Astrocyte of the hippocampus (primary cell): ENCODE measurements around the gene ECHDC3.

Experiments used
- DNase-seq: peaks from one replicate; pipeline ENCODE4 v3.0.0; 2011; ENCODE audit warnings: low read depth, low spot score

ECHDC3 gene

GRCh38 chr10:11746883-11747539, 4.8 kb downstream of the ECHDC3 start:
- peak; percentile 22 for DNase-seq

DNA sequence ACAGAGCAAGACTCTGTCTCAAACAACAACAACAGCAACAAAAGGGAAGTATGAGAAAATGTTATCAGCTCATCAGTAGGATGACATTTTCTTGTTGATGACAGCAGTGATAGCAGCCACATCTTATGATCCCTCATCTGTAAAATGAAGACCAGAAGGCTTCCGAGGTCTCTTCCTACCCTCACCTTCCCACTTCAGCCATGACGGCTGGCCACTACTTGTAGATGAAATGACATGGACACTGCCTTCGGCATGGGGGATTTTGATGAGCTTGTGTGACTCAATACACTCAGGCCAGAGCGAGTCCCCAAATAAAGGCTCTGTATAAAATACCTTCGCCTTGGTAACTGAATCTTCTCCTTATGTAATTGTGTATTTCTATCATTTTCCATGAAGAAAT, 6.7 kb downstream of the ECHDC3 start:
- DNase-seq = no peak

- DNase-seq = no peak
These were observed 8.2 kb downstream of the ECHDC3 start for GRCh38 chr10:11750420-11750819.

DNA sequence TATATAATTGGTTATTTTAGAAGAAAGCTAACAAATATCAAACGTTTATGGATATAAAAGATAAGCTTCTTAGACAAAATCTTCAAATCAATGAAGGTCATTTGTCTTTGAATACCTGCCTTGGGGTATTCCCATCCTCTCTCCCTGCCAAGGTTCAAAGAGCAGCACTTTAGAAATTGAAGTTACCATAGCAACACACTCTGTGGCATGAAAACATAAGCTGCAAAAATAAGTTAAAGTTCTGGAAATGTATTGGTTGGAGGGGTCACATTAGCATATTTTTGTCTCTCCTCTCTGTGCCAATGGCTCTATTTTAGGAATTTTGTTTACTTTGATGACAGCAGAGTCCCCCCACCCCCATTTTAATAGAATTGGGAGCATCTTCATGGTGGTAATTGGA, 12.0 kb downstream of the ECHDC3 start:
- no peak for DNase-seq

DNA sequence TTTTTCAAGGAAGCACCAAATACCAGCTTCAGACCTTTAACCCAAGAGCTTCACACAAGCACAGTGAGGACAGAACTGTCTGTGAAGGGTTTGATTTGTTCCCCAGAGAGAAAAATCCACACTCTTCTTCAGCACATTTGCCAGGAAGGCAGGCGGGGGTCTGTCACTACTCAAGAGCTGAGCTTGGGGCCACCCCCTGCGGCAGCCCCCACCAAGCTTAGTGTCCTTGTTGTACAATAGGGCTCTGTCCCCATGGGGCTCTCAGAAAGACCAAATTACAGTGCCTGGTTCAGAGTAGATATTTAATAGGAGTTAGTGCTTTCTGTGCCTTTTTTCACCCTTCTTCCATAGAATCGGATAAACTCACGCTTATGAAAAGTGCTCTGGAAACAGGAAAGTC, 12.4 kb downstream of the ECHDC3 start:
- no peak for DNase-seq

DNA sequence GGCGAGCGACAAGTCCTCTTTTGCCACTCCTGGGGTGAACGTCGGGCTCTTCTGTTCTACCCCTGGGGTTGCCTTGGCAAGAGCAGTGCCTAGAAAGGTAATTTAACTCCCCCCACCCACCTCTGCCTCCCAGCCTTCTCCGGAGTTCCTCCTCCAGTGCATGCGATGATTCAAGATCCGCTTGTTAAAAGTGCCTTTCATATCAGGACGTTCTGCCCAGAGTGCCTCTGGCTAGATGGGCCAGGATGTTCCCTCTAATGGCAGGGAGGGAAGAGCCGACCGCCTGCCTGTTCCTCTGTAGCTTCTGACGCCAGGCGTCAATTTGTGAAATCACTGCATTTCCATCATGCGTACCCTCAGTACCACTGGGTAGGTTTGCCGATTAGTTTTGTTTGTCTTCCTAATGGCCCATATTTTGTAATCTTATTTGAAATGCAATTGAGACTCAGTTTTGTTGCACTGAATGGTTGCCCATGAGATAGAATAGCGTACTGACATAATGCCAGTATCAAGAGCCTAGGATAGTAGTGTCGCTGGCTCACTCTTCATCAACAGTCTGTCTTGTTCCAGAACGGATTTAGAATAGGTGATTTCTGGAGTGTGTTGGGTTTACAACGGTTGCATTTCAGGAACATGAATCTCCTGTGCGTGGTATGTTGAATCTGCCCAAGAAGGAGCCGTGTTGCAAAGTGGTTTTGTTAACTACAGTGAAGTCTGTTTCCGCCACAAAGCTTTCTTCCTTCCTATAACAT, 13.5 kb downstream of the ECHDC3 start:
- DNase-seq = no peak

- DNase-seq = no peak
These were observed 14.7 kb downstream of the ECHDC3 start for GRCh38 chr10:11756766-11757315.

DNA sequence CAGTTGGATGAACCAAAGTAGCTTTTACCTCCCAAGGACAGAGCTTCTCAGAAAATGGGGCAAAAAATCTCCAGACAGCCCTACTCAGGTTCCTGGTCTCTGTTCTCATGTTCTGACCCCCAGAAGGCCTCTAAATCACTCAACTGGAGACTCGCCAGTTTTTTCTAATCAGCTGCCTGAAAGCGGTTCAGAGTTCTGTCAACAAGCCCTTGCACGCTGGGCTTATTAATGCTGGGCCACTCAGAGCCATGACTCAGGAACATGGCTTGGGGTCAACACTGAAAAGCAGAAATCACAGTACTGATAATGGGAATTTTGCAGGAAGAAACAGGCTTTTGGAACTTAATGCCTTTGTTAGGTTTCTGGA, 15.3 kb downstream of the ECHDC3 start:
- DNase-seq = peak; percentile 94

GRCh38 chr10:11757821-11758463, 15.8 kb downstream of the ECHDC3 start:
- DNase-seq = peak; percentile 92

DNA sequence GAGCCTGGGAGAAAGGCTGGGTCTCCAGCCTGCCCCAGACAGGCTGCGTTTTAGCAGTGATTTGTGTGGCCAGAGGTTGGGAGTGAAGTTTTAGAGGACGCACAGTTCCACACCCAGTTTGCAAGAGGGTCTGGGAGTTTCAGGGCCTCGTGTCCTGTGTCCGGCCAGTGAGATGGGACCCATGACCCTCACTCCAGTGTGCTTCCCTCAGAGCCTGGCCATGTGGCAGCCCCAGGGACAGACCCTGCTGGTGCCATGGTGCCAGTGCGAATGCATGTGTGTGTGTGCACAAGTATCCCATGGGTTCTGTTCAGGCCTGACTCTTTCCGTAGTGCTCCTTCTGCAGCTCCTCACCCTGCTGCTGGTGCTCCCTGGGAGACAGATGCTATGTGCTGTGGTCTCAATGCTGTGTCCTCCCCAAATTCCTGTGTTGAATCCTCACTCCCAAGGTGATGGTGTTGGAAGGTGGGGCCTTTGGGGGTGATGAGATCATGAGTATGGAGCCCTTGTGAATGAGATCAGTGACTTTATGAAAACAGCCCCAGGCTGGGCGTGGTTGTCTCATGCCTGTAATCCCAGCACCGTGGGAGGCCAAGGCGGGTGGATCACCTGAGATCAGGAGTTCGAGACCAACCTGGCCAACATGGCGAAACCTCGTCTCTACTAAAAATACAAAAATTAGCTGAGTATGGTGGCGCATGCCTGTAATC, 16.5 kb downstream of the ECHDC3 start:
- no peak for DNase-seq

- DNase-seq = no peak
These were observed 17.2 kb downstream of the ECHDC3 start for GRCh38 chr10:11759347-11759746.

DNA sequence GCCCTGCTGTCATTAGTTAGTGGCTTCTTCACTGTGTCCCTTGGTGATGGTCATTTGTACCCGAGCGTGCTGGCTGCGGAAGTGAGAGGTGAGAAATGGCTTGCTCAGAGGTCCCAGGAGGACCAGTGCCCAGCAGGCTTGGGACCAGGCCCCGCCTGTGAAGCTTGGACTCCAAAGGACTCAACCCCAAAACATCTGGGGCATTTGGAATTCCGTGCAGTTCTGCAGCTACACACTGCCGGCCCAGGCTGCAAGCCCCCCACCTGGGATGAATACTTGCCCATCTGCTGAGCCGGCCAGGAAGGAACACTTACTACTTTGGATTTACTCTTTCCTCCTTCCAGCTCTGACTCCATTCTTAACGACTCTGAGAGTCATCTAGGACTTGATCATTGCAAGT, 18.0 kb downstream of the ECHDC3 start:
- no peak for DNase-seq

DNA sequence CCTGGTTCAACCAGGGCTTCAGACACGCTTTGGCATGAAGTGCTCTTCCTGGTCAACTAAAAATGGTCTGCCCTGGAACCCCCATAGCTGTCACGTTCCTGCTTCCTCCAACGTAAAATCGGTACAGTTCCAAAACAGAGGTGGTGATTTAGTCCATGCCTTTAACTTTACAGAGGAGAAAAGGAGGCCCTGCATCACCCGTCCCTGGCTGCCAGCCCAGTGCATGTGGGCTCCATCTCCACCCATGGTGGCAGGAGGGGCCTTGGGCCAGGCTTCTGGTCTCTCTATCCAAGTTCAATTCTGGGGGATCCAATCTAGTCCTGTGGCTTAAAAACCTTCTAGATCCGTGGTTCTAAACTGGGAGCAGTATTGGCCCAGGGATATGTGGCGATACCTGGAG, 18.7 kb downstream of the ECHDC3 start:
- DNase-seq = peak; percentile 32

GRCh38 chr10:11761431-11761830, 19.2 kb downstream of the ECHDC3 start:
- DNase-seq = no peak

DNA sequence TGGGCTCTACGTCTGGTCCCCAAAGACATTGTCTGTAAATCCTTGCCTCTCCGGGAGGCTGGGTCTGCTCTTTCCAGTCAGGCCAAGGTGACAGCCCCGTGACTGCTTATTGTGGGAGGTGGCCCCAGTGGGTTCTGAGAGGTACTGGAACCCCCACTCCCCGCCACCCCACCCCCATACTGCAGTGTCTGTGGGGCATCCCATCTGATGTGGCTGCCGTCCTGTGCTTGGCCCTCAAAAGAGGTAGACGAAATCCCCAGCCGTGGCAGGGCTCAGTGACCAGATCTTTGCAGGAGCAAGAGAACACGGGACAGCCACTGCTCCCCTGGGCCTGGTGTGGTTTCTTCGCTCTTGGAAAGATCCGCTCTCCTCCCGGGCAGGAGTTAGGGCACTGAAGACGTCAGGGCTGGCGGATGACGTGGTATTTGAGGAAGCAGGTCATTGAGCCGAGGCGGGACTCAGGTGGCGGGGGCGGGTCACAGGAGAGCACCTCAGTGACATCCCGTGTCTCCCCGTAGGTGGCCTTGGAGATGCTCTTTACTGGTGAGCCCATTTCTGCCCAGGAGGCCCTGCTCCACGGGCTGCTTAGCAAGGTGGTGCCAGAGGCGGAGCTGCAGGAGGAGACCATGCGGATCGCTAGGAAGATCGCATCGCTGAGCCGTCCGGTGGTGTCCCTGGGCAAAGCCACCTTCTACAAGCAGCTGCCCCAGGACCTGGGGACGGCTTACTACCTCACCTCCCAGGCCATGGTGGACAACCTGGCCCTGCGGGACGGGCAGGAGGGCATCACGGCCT, 20.7 kb downstream of the ECHDC3 start:
- DNase-seq = no peak

DNA sequence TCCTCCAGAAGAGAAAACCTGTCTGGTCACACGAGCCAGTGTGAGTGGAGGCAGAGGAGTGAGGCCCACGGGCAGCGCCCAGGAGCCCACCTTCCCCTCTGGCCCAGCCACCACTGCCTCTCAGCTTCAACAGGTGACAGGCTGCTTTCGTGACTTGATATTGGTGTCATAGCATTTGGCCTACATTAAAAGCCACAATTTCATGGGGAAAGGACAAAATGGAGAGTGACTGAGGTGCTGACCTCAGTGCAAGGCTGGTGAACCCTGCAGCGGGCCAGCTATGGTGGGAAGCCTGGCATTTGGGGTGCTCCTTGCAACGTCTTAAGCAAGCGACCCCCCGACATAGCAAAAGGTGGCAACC, 21.3 kb downstream of the ECHDC3 start:
- no peak for DNase-seq

- no peak for DNase-seq
These were observed 23.0 kb downstream of the ECHDC3 start for GRCh38 chr10:11765141-11765540.

- no peak for DNase-seq
These were observed 30.6 kb downstream of the ECHDC3 start for GRCh38 chr10:11772575-11773288.

DNA sequence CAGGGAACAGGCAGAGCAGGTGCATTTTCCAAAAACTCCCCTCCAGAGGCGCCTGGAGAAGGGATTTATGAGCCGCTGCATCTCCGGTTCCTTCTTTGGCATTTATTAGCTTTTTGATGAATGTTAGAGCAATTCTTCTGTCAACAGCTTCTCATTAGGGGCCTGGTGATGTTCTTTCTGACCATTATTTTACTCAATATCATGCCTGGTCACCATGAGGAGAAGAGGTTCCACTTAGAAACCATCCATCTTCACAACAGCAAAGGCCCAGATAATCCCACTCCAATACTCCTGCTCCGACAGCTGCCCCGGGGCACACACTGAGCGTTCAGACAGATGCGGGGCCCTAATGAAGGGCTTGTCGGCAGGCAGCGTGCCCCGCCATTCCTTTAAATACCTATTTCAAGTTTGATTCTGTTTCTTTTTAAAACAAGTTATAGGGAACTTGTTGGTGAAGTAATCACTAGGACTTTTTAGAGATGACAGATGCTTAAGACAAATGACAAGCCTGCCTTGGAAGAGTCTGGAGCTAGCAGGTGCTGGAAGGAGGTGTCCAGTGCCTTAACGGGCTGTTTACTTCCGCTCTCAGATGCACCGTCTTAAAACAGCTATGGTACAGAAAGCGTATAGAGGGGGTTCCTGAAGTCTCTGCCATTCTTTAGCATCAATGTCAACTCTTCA, 31.7 kb downstream of the ECHDC3 start:
- DNase-seq = no peak

- DNase-seq = no peak
These were observed 33.2 kb downstream of the ECHDC3 start for GRCh38 chr10:11775412-11775811.
